ENCODE measurements around the gene CCPG1. TPM values are rescaled to one million over a fixed set of nuclear protein-coding genes. Genes with fewer than 3 reads are reported as not detected.
A peak's percentile ranks its signal among the peaks of the same experiment; 100 is the strongest.

CCPG1 gene
- total RNA-seq, 4 donors from 2014 or later: 38.9 to 49.4 (median 43.5) TPM

DNA sequence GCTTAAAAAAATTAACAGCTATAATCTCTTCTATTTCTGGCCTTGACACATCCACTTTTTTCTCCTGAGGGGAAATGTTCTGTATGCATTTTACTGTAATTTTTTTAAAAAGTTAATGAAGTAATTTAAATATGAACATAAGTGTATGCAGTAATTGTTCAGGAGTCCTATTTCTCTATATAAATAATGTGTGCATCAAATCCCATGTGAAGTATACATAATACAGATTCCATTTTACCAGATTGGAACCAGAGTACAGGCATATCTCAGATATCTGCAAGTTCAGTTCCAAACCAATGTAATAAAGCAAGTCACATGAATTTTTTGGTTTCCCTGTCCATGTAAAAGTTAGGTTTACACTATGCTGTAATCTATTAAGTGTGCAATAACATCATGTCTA is 26.6 kb downstream of the CCPG1 start:
- peaks cover 25 to 93% (median 56%) of the 10 kb centered on the region in 4 donors for H3K36me3 ChIP-seq
- no peak for DNase-seq (ENCODE audit: extremely low spot score)
- TF ChIP-seq, protein P1, sequence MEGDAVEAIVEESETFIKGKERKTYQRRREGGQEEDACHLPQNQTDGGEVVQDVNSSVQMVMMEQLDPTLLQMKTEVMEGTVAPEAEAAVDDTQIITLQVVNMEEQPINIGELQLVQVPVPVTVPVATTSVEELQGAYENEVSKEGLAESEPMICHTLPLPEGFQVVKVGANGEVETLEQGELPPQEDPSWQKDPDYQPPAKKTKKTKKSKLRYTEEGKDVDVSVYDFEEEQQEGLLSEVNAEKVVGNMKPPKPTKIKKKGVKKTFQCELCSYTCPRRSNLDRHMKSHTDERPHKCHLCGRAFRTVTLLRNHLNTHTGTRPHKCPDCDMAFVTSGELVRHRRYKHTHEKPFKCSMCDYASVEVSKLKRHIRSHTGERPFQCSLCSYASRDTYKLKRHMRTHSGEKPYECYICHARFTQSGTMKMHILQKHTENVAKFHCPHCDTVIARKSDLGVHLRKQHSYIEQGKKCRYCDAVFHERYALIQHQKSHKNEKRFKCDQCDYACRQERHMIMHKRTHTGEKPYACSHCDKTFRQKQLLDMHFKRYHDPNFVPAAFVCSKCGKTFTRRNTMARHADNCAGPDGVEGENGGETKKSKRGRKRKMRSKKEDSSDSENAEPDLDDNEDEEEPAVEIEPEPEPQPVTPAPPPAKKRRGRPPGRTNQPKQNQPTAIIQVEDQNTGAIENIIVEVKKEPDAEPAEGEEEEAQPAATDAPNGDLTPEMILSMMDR (IDR thresholded peaks at IDR 0.05): no peak
- TF ChIP-seq EP300 (IDR thresholded peaks at IDR 0.05) (no peak), POLR2AphosphoS5 (IDR thresholded peaks at IDR 0.05) (no peak), POLR2A (IDR thresholded peaks at IDR 0.05; ENCODE audit: low read depth) (no peak)
- no peaks in the 10 kb centered on the region for H3K4me1 ChIP-seq
- no peaks in the 10 kb centered on the region for H3K27me3 ChIP-seq
- no peak overlapping the region for H3K27ac ChIP-seq (replicated peaks in 1 of 4)
- H3K4me3 ChIP-seq: no peak overlapping the region
- H3K9me3 ChIP-seq: no peaks in the 10 kb centered on the region
- intact Hi-C loops (cut with DNase I): no loop called here

DNA sequence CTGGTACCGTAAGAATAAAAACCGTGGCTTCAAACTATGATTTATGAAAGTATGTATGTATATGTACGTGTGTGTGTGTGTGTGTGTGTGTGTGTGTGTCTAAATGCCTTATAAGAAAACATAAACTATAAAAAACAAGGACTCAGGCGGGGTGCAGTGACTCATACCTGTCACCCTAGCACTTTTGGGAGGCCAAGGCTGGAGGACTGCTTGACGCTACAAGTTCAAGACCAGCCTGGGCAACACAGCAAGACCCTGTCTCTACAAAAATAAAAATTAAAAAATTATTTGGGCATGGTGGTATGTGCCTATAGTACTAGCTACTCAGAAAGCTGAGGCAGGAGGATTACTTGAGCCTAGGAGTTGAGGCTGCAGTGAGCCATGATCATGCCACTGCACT is 29.1 kb downstream of the CCPG1 start:
- H3K4me3 ChIP-seq: no peak overlapping the region
- no peak overlapping the region for H3K27ac ChIP-seq (replicated peaks in 1 of 4)
- H3K27me3 ChIP-seq: no peaks in the 10 kb centered on the region
- no peak for DNase-seq (ENCODE audit: extremely low spot score)
- WGBS: 92% methylated on average over 5 of the region's 5 CpGs
- no peaks in the 10 kb centered on the region for H3K4me1 ChIP-seq
- no peak for TF ChIP-seq EP300 (IDR thresholded peaks at IDR 0.05)
- TF ChIP-seq, protein P1 (IDR thresholded peaks at IDR 0.05): no peak
- TF ChIP-seq POLR2AphosphoS5 (IDR thresholded peaks at IDR 0.05): no peak
- no peak for TF ChIP-seq POLR2A (IDR thresholded peaks at IDR 0.05; ENCODE audit: low read depth)
- H3K36me3 ChIP-seq: peaks cover 17 to 93% (median 61%) of the 10 kb centered on the region in 4 donors
- intact Hi-C loops (cut with DNase I): no loop called here
- H3K9me3 ChIP-seq: no peaks in the 10 kb centered on the region

DNA sequence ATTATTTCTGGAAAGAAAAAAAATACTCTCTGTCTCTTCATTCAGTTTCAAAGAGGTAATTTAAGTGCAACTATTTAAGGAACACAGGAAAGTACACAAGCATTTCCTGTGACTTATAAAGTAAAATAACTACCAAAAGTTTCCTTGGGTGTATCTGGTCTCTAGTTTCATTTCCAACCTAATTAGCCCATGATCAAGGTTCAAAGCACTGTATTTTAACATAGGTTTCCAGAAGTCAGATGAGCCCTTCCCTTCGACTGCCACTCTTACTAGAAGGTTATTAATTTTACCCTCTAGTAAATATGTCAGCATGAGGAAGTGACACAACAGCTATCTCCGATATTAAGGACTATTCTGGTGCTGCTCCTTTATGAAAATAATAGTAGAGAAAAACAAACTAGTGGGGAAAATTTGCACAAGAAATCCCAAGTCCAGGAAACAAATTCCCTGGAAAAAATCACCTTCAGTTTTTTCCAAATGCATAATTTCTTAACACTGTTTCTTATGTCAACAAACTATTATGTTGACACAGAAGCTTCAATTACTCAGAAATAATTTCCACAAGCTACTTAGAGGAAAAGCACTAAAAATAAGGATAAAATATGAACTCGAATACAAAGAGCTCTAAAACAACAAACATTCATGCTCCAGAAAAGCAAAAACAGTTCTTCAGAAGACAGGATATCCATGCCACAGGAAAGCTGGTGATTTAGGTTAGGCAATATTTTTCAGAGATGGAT is 35.3 kb downstream of the CCPG1 start:
- no peak overlapping the region for H3K4me3 ChIP-seq
- DNase-seq (ENCODE audit: extremely low spot score): no peak
- peak overlapping the region in 1 of 4 donors; percentile 12 for H3K27ac ChIP-seq (replicated peaks in 1 of 4)
- no peaks in the 10 kb centered on the region for H3K9me3 ChIP-seq
- TF ChIP-seq POLR2A (IDR thresholded peaks at IDR 0.05; ENCODE audit: low read depth): no peak
- TF ChIP-seq, protein P1 (IDR thresholded peaks at IDR 0.05): no peak
- no peak for TF ChIP-seq POLR2AphosphoS5 (IDR thresholded peaks at IDR 0.05)
- no peak for TF ChIP-seq EP300 (IDR thresholded peaks at IDR 0.05)
- WGBS: 36% methylated on average over 3 of the region's 3 CpGs
- intact Hi-C loops (cut with DNase I): no loop called here
- H3K36me3 ChIP-seq: peaks cover 29 to 90% (median 53%) of the 10 kb centered on the region in 4 donors
- H3K4me1 ChIP-seq: no peaks in the 10 kb centered on the region
- H3K27me3 ChIP-seq: no peaks in the 10 kb centered on the region

DNA sequence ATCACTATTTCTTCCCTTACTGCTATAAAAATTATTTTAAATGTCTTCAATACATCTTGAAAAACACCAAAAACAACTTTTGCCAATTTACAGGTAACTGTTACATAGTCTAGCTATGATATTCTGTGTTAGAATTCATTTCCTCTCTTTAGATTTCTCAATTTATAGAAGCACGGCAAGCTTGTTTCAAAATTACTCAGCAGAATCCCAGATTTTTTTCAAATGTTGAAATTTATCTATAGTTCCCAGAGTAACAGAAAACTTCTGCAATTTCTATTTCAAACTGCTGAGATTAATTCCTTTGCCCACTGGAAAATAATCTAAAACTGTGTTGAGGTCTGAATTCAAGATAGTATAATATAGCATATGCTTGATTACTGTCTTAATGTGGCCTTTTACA is 41.2 kb downstream of the CCPG1 start:
- DNase-seq (ENCODE audit: extremely low spot score): no peak
- no peak for TF ChIP-seq EP300 (IDR thresholded peaks at IDR 0.05)
- TF ChIP-seq, protein P1 (IDR thresholded peaks at IDR 0.05): no peak
- no peak for TF ChIP-seq POLR2AphosphoS5 (IDR thresholded peaks at IDR 0.05)
- TF ChIP-seq POLR2A (IDR thresholded peaks at IDR 0.05; ENCODE audit: low read depth): no peak
- Histone ChIP-seq H3K27ac (replicated peaks in 1 of 4) (no peak overlapping the region), H3K9me3 (no peaks in the 10 kb centered on the region), H3K4me1 (no peaks in the 10 kb centered on the region), H3K27me3 (no peaks in the 10 kb centered on the region), H3K36me3 (peaks cover 21 to 67% (median 49%) of the 10 kb centered on the region in 4 donors), H3K4me3 (no peak overlapping the region)
- intact Hi-C loops (cut with DNase I): no loop called here
- 87% methylated on average over 1 of the region's 1 CpG for WGBS

Measured in esophagus muscularis mucosa (tissue), 4 donors.